Caco-2 (cell line): Measurements from ENCODE around the gene GTF2A1. TPM values are rescaled to one million over a fixed set of nuclear protein-coding genes. Genes with fewer than 3 reads are reported as not detected.

Experiments used
- BruUV-seq: library from RNA; stranded (reverse); fragments of 400-500 nt; replicated peaks from 2 replicates; lab custom pipeline; 2021; lab: Mats Ljungman, UMichigan
- CTCF ChIA-PET: fragments of 300-600 bp; sonication (Branson Sonifier 250); formaldehyde crosslinking; loops from one replicate; lab custom pipeline; 2022; ENCODE audit warnings: antibody characterized with exemption; lab: Charles Lee
- POLR2A ChIA-PET: fragments of 300-600 bp; sonication (Branson Sonifier 250); formaldehyde crosslinking; loops from one replicate; lab custom pipeline; 2022; ENCODE audit warnings: antibody characterized with exemption; lab: Charles Lee
- DNase-seq, 2 experiments: peaks; one replicate each; pipeline versions ENCODE4 v3.0.0 to v3.0.0-alpha.2; 2020 to 2022
- H3K27me3 ChIP-seq: replicated peaks from 2 replicates; pipeline ENCODE4 v1.6.0; 2011; ENCODE audit warnings: low read length; ENCODE audit not compliant: control insufficient read depth, insufficient read depth
- H3K36me3 ChIP-seq: 2 replicates; pipeline ENCODE4 v1.5.1; 2011; ENCODE audit warnings: low read length; ENCODE audit not compliant: control insufficient read depth, insufficient read depth
- H3K4me1 ChIP-seq: fragments of 250-450 bp; sonication (Bioruptor Pico); 2 replicates; pipeline ENCODE4 v1.5.1; 2020; ENCODE audit warnings: mild to moderate bottlenecking
- H3K4me3 ChIP-seq: 2 replicates; pipeline ENCODE4 v1.5.1; 2011; ENCODE audit warnings: low read depth, mild to moderate bottlenecking, control low read depth, low read length
- H3K9me3 ChIP-seq: fragments of 250-450 bp; sonication (Bioruptor Pico); 2 replicates; pipeline ENCODE4 v1.5.1; 2020; ENCODE audit warnings: mild to moderate bottlenecking, moderate library complexity
- H3K27ac Mint-ChIP-seq: one replicate; pipeline ENCODE4 v1.8.0; 2022; ENCODE audit warnings: mixed read lengths; ENCODE audit not compliant: unreplicated experiment
- H3K27me3 Mint-ChIP-seq: one replicate; pipeline ENCODE4 v1.8.0; 2022; ENCODE audit warnings: mixed read lengths; ENCODE audit not compliant: insufficient read depth, unreplicated experiment
- H3K36me3 Mint-ChIP-seq: one replicate; pipeline ENCODE4 v1.8.0; 2022; ENCODE audit warnings: mild to moderate bottlenecking, mixed read lengths; ENCODE audit not compliant: insufficient read depth, unreplicated experiment
- H3K4me1 Mint-ChIP-seq: one replicate; pipeline ENCODE4 v1.8.0; 2022; ENCODE audit warnings: low read depth, mixed read lengths; ENCODE audit not compliant: unreplicated experiment
- H3K4me3 Mint-ChIP-seq: one replicate; pipeline ENCODE4 v1.8.0; 2022; ENCODE audit warnings: mild to moderate bottlenecking, moderate library complexity, mixed read lengths; ENCODE audit not compliant: unreplicated experiment
- H3K9me3 Mint-ChIP-seq: one replicate; pipeline ENCODE4 v1.8.0; 2022; ENCODE audit warnings: mixed read lengths; ENCODE audit not compliant: unreplicated experiment
- CTCF ChIP-seq, 2 experiments: fragments of 200-600 bp in 1 of 2; IDR thresholded peaks; 1 replicate in 1 of 2; 2 replicates in 1 of 2; pipeline versions ENCODE4 v1.5.1 to v1.8.0; 2011 to 2022; ENCODE audit warnings: antibody characterized with exemption in 1 of 2, control low read depth in 1 of 2, inconsistent platforms in 1 of 2, low read depth in 1 of 2, low read length in 1 of 2, mild to moderate bottlenecking in 1 of 2, moderate library complexity in 1 of 2; ENCODE audit not compliant: insufficient read depth in 1 of 2, severe bottlenecking in 1 of 2, unreplicated experiment in 1 of 2
- intact Hi-C: fragments of 100-400 bp; cut with micrococcal nuclease; formaldehyde crosslinking; loops from one replicate; pipeline ENCODE4 v1.10.0; 2022; ENCODE audit not compliant: unreplicated experiment
- total RNA-seq: library from RNA; stranded (reverse); gene quantifications from 2 replicates; pipeline ENCODE4 v1.2.3, GENCODE V29; 2022

The GTF2A1 gene
- total RNA-seq, 1 experiment from 2014 or later, result 42.7 TPM

- BruUV-seq, result no TSS peak
- Histone ChIP-seq H3K4me1 (no peaks in the 10 kb centered on the region; the same call in 1 of the 2 replicates), H3K27me3 (no peaks in the 10 kb centered on the region), H3K4me3 (no peak overlapping the region), H3K9me3 (no peaks in the 10 kb centered on the region), H3K36me3 (no peaks in the 10 kb centered on the region)
- Mint-ChIP-seq H3K36me3 (peaks cover 30% of the 10 kb centered on the region), H3K4me3 (no peak overlapping the region), H3K27ac (no peak overlapping the region), H3K9me3 (no peaks in the 10 kb centered on the region), H3K4me1 (no peaks in the 10 kb centered on the region), H3K27me3 (no peaks in the 10 kb centered on the region)
- no peak for TF ChIP-seq CTCF (IDR thresholded peaks at IDR 0.05; ENCODE audit: insufficient read depth in 1 of 2, low read depth in 1 of 2, low read length in 1 of 2, severe bottlenecking in 1 of 2, unreplicated experiment in 1 of 2)
- CTCF ChIA-PET, result no interaction called here
- POLR2A ChIA-PET, result no interaction called here
- no peak for DNase-seq
- intact Hi-C loops, result no loop called here
These were observed 11.5 kb downstream of the GTF2A1 start for GRCh38 chr14:81209167-81209836.

DNA sequence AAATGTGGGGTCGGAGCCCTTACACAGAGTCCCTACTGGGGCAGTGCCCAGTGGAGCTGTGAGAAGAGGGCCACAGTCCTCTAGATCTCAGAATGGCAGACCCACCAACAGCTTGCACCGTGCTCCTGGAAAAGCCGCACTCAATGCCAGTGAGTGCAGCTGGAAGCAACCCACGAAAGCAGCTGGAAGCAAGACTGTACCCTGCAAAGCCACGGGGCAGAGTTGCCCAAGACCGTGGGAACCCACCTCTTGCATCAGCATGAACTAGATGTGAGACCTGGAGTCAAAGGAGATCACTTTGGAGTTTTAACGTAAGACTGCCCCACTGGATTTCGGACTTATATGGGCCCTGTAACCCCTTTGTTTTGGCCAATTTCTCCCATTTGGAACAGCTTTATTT is 12.3 kb downstream of the GTF2A1 start:
- CTCF ChIA-PET, result no interaction called here
- no peak for TF ChIP-seq CTCF (IDR thresholded peaks at IDR 0.05; ENCODE audit: insufficient read depth in 1 of 2, low read depth in 1 of 2, low read length in 1 of 2, severe bottlenecking in 1 of 2, unreplicated experiment in 1 of 2)
- peaks cover 22% of the 10 kb centered on the region for H3K36me3 Mint-ChIP-seq
- no peak overlapping the region for H3K4me3 Mint-ChIP-seq
- H3K9me3 Mint-ChIP-seq, result no peaks in the 10 kb centered on the region
- no peaks in the 10 kb centered on the region for H3K27me3 Mint-ChIP-seq
- Histone ChIP-seq H3K4me1 (no peaks in the 10 kb centered on the region; the same call in 1 of the 2 replicates), H3K9me3 (no peaks in the 10 kb centered on the region), H3K4me3 (no peak overlapping the region), H3K27me3 (no peaks in the 10 kb centered on the region), H3K36me3 (no peaks in the 10 kb centered on the region)
- DNase-seq, result no peak
- intact Hi-C loops, result no loop called here
- no peaks in the 10 kb centered on the region for H3K4me1 Mint-ChIP-seq
- no TSS peak for BruUV-seq
- POLR2A ChIA-PET, result no interaction called here
- H3K27ac Mint-ChIP-seq, result no peak overlapping the region

DNA sequence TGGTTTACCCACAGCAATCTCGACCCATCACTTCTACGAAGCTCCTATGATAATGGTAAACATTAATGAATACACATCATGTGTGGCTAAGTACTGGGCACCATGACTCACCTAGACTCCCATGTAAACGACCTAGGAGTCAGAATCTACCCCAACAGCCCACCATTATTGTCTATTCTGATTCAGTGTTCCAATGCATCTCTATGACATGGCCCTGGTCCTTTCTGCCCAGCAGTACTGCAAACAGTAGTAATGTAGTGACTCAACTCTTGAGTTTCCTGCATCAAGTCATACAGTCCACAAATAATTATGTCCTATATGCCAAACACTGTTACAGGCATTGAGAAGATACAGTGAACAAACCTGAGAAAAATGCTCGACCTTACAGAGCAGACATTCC is 14.6 kb downstream of the GTF2A1 start:
- TF ChIP-seq CTCF (IDR thresholded peaks at IDR 0.05; ENCODE audit: insufficient read depth in 1 of 2, low read depth in 1 of 2, low read length in 1 of 2, severe bottlenecking in 1 of 2, unreplicated experiment in 1 of 2), result no peak
- Mint-ChIP-seq H3K4me1 (no peaks in the 10 kb centered on the region), H3K36me3 (peaks cover 17% of the 10 kb centered on the region), H3K9me3 (no peaks in the 10 kb centered on the region), H3K4me3 (no peak overlapping the region), H3K27me3 (no peaks in the 10 kb centered on the region), H3K27ac (no peak overlapping the region)
- POLR2A ChIA-PET, result no interaction called here
- intact Hi-C loops, result no loop called here
- H3K4me1 ChIP-seq, result no peaks in the 10 kb centered on the region
- DNase-seq, result no peak
- no peaks in the 10 kb centered on the region for H3K27me3 ChIP-seq
- no peaks in the 10 kb centered on the region for H3K36me3 ChIP-seq
- H3K9me3 ChIP-seq, result no peaks in the 10 kb centered on the region
- CTCF ChIA-PET, result no interaction called here
- BruUV-seq, result no TSS peak
- H3K4me3 ChIP-seq, result no peak overlapping the region
